ENCODE measurements around the gene C19orf67. TPM values are rescaled to one million over a fixed set of nuclear protein-coding genes. Genes with fewer than 3 reads are reported as not detected.
"Not testable (repeated sequence)": the region's sequence is repeated elsewhere in the genome, so short reads cannot be mapped to it uniquely, and the experiment has no call there.

Gene C19orf67
- total RNA-seq, 2 donors from 2014 or later: not detected

DNA sequence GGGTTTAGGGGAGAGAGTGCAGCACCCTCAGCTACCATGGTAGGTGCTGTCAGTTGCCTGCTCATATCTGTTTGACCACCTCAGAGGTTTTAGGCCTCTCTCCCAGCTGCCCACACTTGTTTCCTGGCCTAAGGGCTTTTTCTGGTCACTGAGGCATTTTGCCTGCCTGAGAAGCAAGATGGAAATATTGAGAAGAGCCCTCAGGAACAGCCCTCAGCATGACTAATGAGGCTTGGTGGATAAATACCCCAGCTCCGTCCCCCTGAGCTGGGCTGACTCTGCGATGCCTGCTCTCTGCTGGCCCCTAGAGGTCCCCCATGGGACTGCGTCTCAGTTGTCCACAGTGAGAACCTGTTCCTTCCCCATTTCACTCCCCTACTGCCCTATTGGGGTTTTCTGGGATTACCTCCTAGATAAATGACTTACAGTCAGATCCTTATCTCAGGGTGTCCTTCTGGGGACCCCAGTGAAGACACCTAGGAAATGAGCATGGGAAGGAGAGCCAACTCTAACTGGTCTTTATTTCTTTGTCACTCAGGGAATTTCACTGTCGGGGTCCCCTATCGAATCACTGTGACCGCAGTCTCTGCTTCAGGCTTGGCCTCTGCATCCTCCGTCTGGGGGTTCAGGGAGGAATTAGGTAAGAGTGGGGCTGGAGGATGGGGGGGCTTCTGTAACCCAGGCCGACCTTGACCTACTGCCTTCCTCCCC lies 37.0 kb downstream of the C19orf67 start:
- ATAC-seq: peak; percentile 53 to 58
- intact Hi-C loops (cut with DNase I): loop anchor here in 1 of 2 donors (10.0 kb wide), 1 partner anchor 774 kb away; no protein-coding TSS in a partner anchor
- no peak for DNase-seq

DNA sequence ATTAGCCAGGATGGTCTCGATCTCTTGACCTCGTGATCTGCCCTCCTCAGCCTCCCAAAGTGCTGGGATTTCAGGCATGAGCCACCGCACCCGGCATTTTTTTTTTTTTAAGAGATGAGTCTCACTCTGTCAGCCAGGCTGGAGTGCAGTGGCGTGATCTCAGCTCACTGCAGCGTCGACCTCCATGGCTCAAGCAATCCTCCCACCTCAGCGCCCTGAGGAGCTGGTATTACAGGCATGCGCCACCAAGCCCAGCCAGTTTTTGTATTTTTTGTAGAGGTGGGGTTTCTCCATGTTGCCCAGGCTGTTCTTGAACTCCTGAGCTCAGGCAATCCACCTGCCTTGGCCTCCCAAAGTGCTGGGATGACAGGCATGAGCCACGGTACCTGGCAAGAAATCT lies 37.7 kb downstream of the C19orf67 start:
- ATAC-seq, DNase-seq: not testable (repeated sequence)
- intact Hi-C loops (cut with DNase I): loop anchor here in 1 of 2 donors (10.0 kb wide), 1 partner anchor 773 kb away; no protein-coding TSS in a partner anchor

DNA sequence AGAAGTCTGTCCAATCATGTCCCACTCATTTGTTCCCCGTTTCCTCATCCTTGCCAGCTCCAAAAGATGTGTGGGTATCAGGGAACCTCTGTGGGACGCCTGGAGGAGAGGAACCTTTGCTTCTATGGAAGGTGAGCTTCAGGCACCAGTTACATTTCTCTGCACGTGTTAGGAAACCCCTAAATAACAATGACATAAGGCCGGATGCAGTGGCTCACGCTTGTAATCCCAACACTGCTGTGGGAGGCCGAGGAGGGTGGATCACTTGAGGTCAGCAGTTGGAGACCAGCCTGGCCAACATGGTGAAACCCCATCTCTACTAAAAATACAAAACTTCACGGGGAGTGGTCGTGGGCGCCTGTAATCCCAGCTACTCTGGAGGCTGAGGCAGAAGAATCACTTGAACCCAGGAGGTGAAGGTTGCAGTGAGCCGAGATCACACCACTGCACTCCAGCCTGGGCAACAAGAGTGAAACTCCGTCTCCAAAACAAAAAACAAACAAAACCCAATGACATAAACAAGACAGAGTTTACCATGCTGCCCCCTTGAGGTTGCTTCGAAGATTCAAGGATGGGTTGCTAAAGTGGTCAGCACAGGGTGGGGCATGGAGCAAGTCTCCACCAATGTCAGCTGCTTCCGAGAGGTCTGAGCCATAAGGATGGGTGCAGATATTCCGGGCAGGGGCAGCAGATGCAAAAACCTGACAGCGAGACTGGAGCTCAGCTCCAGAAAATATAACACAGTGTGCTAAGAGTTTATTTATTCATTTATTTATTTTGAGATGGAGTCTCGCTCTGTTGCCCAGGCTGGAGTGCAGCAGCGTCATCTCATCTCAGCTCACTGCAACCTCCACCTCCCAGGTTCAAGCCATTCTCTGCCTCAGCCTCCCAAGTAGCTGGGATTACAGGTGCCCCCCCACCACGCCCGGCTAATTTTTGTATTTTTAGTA lies 42.6 kb downstream of the C19orf67 start:
- intact Hi-C loops (cut with DNase I): loop anchor here in 1 of 2 donors (10.0 kb wide), 1 partner anchor 768 kb away; no protein-coding TSS in a partner anchor

DNA sequence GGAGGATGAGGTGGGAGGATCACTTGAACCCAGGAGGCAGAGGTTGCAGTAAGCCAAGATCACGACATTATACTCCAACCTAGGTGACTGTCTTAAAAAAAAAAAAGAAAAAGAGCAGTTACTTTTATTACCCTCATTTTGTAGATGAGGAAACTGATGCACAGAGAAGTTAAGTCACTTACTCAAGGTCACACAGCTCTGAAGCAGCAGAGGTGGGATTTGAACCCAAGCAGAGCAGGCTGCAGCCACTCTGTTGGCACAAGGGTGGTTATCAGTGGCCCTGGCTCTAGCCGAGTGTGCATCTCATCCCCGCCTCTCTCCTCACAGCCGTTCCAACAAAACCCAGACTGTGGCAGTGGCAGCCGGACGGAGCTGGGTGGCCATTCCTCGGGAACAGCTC lies 46.4 kb downstream of the C19orf67 start:
- no peak for ATAC-seq
- no peak for DNase-seq
- intact Hi-C loops (cut with DNase I): no loop called here

More for the DNA sequence above, 42.6 kb downstream of the C19orf67 start:
- ATAC-seq (peak; percentile 79 to 87), DNase-seq (peak; percentile 44)

DNA sequence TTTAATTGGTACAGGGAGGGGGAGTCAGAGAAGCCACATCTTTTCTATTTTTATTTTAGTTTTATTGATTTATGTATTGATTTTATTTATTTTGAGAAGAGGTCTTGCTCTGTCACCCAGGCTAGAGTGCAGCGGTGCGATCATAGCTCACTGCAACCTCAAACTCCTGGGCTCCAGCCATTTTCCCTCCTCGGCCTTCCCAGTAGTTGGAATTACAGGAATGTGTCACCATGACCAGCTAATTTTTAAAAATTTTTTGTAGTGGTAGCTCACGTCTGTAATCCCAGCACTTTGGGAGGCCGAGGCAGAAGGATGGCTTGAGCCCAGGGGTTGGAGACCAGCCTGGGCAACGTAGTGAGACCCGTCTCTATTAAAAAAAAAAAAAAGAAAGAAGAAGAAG lies 49.9 kb downstream of the C19orf67 start:
- no peak for DNase-seq
- no peak for ATAC-seq
- intact Hi-C loops (cut with DNase I): no loop called here

DNA sequence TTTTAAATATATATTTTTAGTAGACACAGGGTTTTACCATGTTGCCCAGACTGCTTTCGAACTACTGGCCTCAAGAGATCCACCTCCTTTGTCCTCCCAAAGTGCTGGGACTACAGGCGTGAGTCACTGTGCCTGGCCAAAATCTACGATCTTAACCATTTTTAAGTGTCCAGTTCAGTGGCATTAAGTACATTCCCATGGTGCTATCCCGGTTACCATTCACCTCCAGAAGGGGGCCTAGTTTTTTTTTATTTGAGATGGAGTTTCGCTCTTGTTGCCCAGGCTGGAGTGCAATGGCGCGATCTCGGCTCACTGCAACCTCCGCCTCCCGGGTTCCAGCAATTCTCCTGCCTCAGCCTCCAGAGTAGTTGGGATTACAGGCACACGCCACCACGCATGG lies 50.4 kb downstream of the C19orf67 start:
- ATAC-seq; intact Hi-C loops (cut with DNase I); DNase-seq: not testable (repeated sequence)

DNA sequence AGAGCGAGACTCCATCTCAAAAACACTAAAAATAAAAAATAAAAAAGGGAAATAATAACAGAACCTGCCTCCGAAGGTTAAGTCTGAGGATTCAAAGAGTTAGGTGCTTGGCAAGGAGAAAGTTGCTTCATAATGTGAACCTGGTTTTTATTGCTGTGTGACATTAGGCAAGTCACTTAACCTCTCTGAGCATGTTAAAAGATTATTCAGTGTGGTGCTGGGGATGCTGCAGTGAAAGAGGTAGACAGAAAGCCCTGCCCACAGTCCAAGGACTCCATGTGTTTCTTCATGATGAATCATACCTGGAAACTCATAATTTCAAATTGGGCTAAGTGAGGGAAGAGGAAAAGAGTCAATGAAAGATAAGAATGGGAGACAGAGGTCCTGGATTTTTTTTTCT lies 51.6 kb downstream of the C19orf67 start:
- intact Hi-C loops (cut with DNase I): no loop called here
- DNase-seq: no peak
- ATAC-seq: no peak

DNA sequence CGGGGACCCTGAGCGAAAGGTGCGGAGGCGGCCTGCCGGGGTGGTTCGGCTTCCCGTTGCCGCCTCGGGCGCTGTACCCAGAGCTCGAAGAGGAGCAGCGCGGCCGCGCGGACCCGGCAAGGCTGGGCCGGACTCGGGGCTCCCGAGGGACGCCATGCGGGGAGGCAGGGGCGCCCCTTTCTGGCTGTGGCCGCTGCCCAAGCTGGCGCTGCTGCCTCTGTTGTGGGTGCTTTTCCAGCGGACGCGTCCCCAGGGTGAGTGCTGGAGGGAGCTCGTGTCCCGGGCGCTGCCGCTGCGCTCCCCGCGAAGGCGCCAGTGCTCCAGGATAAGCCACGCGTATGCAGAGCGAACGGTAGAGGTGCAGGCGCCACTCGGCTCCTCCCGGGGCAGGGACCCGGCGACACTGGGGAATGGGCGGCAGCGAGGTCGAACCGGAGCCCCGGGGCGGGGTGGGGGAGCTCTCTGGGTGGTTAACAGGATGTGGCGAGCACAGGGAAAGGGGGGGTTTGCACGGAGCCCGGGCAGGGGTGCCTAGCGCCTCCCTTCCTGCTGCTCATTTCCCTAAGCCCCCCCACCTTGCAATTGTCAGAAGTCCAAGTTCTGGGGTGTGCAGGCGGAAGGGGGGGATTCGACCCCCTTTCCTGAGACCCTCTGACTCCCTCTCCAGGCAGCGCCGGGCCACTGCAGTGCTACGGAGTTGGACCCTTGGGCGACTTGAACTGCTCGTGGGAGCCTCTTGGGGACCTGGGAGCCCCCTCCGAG lies 53.7 kb downstream of the C19orf67 start, which contains the start of gene IL27RA:
TSS of gene IL27RA (plus strand) at position 44 of the 762 bp plus-strand sequence. CDS start at position 155, 111 bp downstream.
- DNase-seq (peak; percentile 71), ATAC-seq (peak; percentile 80 to 83)
- intact Hi-C loops (cut with DNase I): no loop called here

Other genes starting within 250 kb of the C19orf67 start
- gene NANOS3, start 208.6 kb downstream of the C19orf67 start, total RNA-seq: 1 to 10 TPM; 1.0 to 1.2 TPM
- 1 to 10 TPM in 1 of 2 donors, under 1 TPM in 1; 0.62 to 1.1 TPM for gene BRME1, start 179.7 kb downstream of the C19orf67 start, total RNA-seq
- gene CC2D1A, start 179.6 kb downstream of the C19orf67 start, total RNA-seq: 10 to 100 TPM; 19.4 to 20.5 TPM
- gene PODNL1, start 147.4 kb downstream of the C19orf67 start, total RNA-seq: 1 to 10 TPM; 1.1 to 1.4 TPM
- 10 to 100 TPM; 17.1 to 19.2 TPM for gene DCAF15, start 133.3 kb downstream of the C19orf67 start, total RNA-seq
- 10 to 100 TPM; 11.0 to 12.3 TPM for gene RFX1, start 79.5 kb downstream of the C19orf67 start, total RNA-seq
- gene RLN3, start 57.6 kb downstream of the C19orf67 start, total RNA-seq: not detected
- gene IL27RA, start 54.0 kb downstream of the C19orf67 start, total RNA-seq: 1 to 10 TPM; 4.7 to 6.2 TPM
- under 1 TPM; 0.50 to 0.88 TPM for gene PALM3, start 23.7 kb downstream of the C19orf67 start, total RNA-seq
- 1 to 10 TPM; 4.6 to 5.7 TPM for gene MISP3, start 13.0 kb downstream of the C19orf67 start, total RNA-seq
- 10 to 100 TPM; 33.4 to 39.1 TPM for gene SAMD1, start 5.0 kb upstream of the C19orf67 start, total RNA-seq
- 100 to 1,000 TPM; 348 to 418 TPM for gene PRKACA, start 32.0 kb upstream of the C19orf67 start, total RNA-seq
- gene ASF1B, start 50.8 kb upstream of the C19orf67 start, total RNA-seq: 1 to 10 TPM in 1 of 2 donors, under 1 TPM in 1; 0.92 to 3.0 TPM
- gene ADGRL1, start 120.4 kb upstream of the C19orf67 start, total RNA-seq: 10 to 100 TPM; 23.9 to 26.1 TPM

All from left cardiac atrium (tissue), 4 donors.